HEK293T (cell line): Measurements from ENCODE around the gene SLC7A9.

ENCODE experiments used
- ARNT ChIP-seq: fragments of 450-650 bp; IDR thresholded peaks from 2 replicates; pipeline ENCODE4 v1.6.1; 2017; ENCODE audit warnings: mild to moderate bottlenecking
- BHLHE40 ChIP-seq: fragments of 450-650 bp; IDR thresholded peaks from 2 replicates; pipeline ENCODE4 v1.6.1; 2016; ENCODE audit warnings: mild to moderate bottlenecking, moderate library complexity, borderline replicate concordance
- CTBP1 ChIP-seq: fragments of 450-650 bp; IDR thresholded peaks from 2 replicates; pipeline ENCODE4 v1.6.1; 2016; ENCODE audit warnings: borderline replicate concordance
- ELF4 ChIP-seq: fragments of 450-650 bp; IDR thresholded peaks from 2 replicates; pipeline ENCODE4 v1.6.1; 2017; ENCODE audit warnings: antibody characterized with exemption
- FOXM1 ChIP-seq: fragments of 450-650 bp; IDR thresholded peaks from 2 replicates; pipeline ENCODE4 v1.6.1; 2017; ENCODE audit warnings: mild to moderate bottlenecking, borderline replicate concordance
- HDGF ChIP-seq: fragments of 450-650 bp; IDR thresholded peaks from 2 replicates; pipeline ENCODE4 v1.6.1; 2017; ENCODE audit warnings: antibody characterized with exemption, borderline replicate concordance
- LEF1 ChIP-seq: fragments of 450-650 bp; IDR thresholded peaks from 2 replicates; pipeline ENCODE4 v1.6.1; 2017; ENCODE audit warnings: mild to moderate bottlenecking, borderline replicate concordance
- SP1 ChIP-seq: fragments of 450-650 bp; IDR thresholded peaks from 2 replicates; pipeline ENCODE4 v1.6.1; 2017
- SUZ12 ChIP-seq: fragments of 450-650 bp; IDR thresholded peaks from 2 replicates; pipeline ENCODE4 v1.6.1; 2016; ENCODE audit warnings: mild to moderate bottlenecking
- TARDBP ChIP-seq: fragments of 450-650 bp; IDR thresholded peaks from 2 replicates; pipeline ENCODE4 v1.6.1; 2016
- TF ChIP-seq, protein P1 (sequence below): fragments of 450-650 bp; IDR thresholded peaks from 2 replicates; pipeline ENCODE4 v1.6.1; 2016

DNA sequence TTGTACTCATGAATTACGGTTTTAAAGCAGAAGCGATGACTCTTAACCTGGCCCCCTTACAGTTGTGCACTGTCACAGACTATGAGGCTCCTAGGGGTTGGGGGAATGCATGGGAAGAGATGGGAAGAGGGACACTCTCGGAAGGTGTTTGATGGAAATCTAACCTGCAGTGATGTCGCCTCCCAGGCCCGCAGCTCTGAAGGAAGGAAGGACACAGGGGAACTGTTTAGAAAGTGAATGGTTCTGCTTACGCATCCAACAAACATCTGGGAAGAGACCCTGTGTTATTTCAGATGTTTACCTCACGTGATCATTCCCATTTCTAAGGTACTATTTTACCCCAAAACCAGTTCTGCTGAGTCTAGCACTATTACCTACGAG lies 48.0 kb upstream of the SLC7A9 start:
- TF ChIP-seq BHLHE40 (no peak), SP1 (no peak), LEF1 (no peak), SUZ12 (no peak), TARDBP (no peak), HDGF (no peak), ARNT (no peak), FOXM1 (no peak), CTBP1 (no peak), ELF4 (no peak)
- TF ChIP-seq, protein P1, sequence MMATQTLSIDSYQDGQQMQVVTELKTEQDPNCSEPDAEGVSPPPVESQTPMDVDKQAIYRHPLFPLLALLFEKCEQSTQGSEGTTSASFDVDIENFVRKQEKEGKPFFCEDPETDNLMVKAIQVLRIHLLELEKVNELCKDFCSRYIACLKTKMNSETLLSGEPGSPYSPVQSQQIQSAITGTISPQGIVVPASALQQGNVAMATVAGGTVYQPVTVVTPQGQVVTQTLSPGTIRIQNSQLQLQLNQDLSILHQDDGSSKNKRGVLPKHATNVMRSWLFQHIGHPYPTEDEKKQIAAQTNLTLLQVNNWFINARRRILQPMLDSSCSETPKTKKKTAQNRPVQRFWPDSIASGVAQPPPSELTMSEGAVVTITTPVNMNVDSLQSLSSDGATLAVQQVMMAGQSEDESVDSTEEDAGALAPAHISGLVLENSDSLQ, result no peak
